ENCODE data around the gene SERPINA4. TPM values are rescaled to one million over a fixed set of nuclear protein-coding genes. Genes with fewer than 3 reads are reported as not detected.

Gene SERPINA4, protein sequence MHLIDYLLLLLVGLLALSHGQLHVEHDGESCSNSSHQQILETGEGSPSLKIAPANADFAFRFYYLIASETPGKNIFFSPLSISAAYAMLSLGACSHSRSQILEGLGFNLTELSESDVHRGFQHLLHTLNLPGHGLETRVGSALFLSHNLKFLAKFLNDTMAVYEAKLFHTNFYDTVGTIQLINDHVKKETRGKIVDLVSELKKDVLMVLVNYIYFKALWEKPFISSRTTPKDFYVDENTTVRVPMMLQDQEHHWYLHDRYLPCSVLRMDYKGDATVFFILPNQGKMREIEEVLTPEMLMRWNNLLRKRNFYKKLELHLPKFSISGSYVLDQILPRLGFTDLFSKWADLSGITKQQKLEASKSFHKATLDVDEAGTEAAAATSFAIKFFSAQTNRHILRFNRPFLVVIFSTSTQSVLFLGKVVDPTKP
- total RNA-seq, result not detected in 2 replicates

GRCh38 chr14:94560751-94561655, at the start of gene SERPINA4:
Gene SERPINA4, plus strand, starts transcription at chr14:94561442. Its CDS starts 2,041 bp downstream, at chr14:94563483.

DNA sequence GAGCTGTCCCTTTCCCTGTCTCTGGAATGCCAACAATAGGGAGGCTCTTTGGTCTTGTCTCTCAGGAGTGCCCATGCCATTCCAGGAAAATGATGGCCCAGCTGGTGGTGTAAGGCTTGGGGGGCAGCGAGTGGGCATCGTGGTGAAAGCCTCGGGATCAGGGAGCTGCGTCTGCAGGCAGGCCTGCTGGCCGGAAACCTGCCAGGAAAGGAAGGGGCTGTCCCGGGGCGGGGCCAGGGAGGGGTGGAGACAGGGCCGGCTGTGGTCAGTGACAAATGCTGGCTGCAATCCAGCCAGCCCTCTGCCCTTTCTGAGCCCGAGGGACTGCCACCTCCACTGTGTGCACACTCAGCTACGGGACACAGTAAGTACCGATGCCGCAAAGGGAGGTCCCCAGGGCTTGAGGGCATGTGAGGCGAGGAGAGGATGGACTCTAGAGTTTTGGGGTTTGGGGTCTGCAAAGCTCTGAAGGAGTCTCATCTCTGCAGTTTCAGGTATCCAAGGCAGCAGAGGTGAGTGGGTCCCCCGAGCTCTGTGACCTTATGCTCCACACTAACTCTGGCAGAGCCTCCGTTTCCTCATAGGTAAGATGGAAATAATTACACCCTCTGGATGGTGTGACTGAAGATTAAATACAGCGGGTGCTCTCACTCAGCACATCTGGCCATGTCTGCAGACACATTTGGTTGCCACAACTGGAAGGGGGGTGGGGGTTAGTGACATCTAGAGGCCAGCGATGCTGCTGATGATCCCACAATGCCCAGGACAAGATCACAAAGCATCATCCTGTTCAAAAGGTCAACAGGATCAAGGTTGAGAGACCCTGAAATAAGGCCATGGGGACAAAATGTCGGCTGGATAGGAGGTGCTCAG, 20.1 kb downstream of the SERPINA4 start, which contains the start of gene SERPINA5:
Gene SERPINA5, plus strand, starts transcription at position 300 of the 873 bp plus-strand sequence. CDS start 5,937 bp downstream, outside the sequence.

GRCh38 chr14:94612174-94612573, 50.9 kb downstream of the SERPINA4 start, which contains the start of gene SERPINA3:
Gene SERPINA3, plus strand, starts transcription at chr14:94612391. Its CDS starts 2,051 bp downstream, at chr14:94614442.

Other genes with a start within 250 kb of the SERPINA4 start
- gene SERPINA6, start 238.1 kb upstream of the SERPINA4 start, total RNA-seq, result 0.16 TPM in 1 of 2 replicates, not detected in the other
- gene SERPINA2, start 194.7 kb upstream of the SERPINA4 start, total RNA-seq, result not detected in 2 replicates
- 5.1 and 10.3 TPM in 2 replicates for gene SERPINA1, start 172.8 kb upstream of the SERPINA4 start, total RNA-seq
- gene SERPINA11, start 108.6 kb upstream of the SERPINA4 start, total RNA-seq, result not detected in 2 replicates
- not detected in 2 replicates for gene SERPINA9, start 85.2 kb upstream of the SERPINA4 start, total RNA-seq
- gene SERPINA12, start 52.0 kb upstream of the SERPINA4 start, total RNA-seq, result not detected in 2 replicates
- gene SERPINA5, start 20.0 kb downstream of the SERPINA4 start, total RNA-seq, result 0.33 and 0.63 TPM in 2 replicates
- gene SERPINA3, start 50.9 kb downstream of the SERPINA4 start, total RNA-seq, result 0.16 and 1.6 TPM in 2 replicates
- gene GSC, start 208.7 kb downstream of the SERPINA4 start, total RNA-seq, result not detected in 2 replicates